D721Med (cell line): ENCODE data around the gene SPSB3.

Experiments used
- DNase-seq: peaks from one replicate; pipeline ENCODE4 v3.0.0; 2011; ENCODE audit warnings: low spot score; ENCODE audit not compliant: insufficient read length
- FAIRE-seq: peaks from 2 replicates; lab custom pipeline; 2011; peaks lifted over from hg19 to GRCh38; lab: Jason Lieb, UNC
- TF ChIP-seq, protein P1 (sequence below): IDR thresholded peaks from 2 replicates; pipeline ENCODE4 v1.5.1; 2012; ENCODE audit warnings: mild to moderate bottlenecking, control low read depth; ENCODE audit not compliant: insufficient read depth; ENCODE audit errors: missing control alignments

SPSB3 gene

DNA sequence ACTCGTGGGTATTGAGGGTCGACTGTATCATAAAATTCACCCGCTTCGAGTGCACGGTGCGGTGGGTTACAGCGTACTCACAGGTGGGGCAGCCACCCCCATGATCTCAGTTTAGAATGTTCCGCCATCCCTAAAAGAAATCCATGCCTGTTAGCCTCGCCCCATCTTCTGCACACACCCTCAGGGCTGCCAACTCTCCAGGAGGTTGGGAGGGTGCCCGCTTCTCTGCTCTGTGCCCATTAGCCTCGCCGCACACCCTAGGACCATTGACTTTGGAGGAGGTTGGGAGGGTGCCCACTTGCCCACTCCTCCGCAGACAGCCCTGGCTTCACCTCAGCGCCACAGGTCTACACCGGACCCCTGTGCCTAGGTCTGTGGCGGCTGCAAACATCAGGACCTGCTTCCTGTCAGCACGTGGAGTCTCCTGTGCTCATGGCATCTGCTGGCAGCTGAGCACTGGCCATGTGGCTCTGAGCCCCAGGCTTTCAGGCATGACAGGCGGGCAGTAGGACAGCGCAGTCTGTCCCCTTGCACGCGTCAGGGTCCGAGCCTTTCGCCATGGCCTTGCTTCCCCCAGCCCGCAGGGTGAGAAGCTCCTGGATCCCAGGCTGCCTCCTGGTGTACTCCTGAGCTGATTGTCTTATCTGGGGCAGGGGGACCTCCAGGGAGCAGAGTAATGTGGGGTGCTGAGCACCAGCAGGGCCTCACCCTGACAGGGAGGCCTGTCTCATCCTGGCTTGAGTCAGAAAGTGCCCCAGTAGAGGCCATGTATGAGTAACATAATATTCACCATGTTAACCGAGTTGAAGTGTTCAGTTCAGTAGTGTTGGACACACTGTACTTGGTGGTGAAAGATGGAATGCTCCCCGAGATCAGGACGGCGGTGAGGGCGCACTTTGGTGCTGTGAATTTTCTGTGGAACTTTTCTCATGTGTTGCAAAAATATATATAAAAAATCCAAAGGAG lies 32.9 kb downstream of the SPSB3 start:
- FAIRE-seq (no peak), DNase-seq (no peak)

DNA sequence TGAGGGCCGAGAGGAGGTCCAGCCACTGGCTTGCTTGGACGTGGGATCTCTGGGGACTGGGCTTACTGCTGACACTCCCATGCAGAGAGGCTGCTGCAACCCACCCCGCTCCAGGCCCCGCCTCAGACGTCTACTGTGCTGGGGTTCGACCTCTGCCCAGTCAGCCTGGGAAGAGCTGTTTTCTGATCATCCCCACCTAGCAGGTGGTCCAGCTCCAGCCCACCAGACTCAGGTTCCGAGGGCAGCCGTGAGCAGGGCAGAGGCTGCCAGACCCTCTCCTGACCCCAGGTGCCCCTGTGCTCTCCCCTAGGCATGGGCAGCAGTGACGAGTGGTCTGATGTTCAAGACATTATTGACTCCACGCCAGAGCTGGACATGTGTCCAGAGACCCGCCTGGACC lies 34.4 kb downstream of the SPSB3 start:
- FAIRE-seq (no peak), DNase-seq (no peak)
- TF ChIP-seq, protein P1, sequence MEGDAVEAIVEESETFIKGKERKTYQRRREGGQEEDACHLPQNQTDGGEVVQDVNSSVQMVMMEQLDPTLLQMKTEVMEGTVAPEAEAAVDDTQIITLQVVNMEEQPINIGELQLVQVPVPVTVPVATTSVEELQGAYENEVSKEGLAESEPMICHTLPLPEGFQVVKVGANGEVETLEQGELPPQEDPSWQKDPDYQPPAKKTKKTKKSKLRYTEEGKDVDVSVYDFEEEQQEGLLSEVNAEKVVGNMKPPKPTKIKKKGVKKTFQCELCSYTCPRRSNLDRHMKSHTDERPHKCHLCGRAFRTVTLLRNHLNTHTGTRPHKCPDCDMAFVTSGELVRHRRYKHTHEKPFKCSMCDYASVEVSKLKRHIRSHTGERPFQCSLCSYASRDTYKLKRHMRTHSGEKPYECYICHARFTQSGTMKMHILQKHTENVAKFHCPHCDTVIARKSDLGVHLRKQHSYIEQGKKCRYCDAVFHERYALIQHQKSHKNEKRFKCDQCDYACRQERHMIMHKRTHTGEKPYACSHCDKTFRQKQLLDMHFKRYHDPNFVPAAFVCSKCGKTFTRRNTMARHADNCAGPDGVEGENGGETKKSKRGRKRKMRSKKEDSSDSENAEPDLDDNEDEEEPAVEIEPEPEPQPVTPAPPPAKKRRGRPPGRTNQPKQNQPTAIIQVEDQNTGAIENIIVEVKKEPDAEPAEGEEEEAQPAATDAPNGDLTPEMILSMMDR = no peak

More for the DNA sequence above, 32.9 kb downstream of the SPSB3 start:
- TF ChIP-seq, protein P1 = no peak

DNA sequence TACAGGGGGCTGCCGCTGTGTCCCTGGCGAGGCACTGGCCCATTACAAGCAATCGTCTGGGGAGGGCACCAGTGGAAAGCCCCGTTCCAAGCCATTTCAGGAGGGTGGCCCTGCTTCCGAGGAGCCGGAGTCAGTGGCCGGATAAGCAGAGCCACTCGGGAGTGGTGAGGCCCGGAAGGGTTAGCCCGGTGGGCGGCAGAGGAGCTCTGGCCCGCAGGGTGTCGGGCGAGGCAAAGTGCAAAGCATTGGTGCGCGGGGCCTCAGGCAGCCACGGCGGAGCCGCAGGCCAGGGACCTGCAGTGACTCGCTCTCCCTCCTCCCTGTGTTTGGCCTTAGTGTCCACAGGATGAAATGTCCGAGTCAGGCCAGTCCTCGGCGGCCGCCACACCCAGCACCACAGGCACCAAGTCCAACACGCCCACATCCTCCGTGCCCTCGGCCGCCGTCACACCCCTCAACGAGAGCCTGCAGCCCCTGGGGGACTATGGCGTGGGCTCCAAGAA lies 35.6 kb downstream of the SPSB3 start:
- TF ChIP-seq, protein P1 = no peak
- DNase-seq (no peak), FAIRE-seq (no peak)

DNA sequence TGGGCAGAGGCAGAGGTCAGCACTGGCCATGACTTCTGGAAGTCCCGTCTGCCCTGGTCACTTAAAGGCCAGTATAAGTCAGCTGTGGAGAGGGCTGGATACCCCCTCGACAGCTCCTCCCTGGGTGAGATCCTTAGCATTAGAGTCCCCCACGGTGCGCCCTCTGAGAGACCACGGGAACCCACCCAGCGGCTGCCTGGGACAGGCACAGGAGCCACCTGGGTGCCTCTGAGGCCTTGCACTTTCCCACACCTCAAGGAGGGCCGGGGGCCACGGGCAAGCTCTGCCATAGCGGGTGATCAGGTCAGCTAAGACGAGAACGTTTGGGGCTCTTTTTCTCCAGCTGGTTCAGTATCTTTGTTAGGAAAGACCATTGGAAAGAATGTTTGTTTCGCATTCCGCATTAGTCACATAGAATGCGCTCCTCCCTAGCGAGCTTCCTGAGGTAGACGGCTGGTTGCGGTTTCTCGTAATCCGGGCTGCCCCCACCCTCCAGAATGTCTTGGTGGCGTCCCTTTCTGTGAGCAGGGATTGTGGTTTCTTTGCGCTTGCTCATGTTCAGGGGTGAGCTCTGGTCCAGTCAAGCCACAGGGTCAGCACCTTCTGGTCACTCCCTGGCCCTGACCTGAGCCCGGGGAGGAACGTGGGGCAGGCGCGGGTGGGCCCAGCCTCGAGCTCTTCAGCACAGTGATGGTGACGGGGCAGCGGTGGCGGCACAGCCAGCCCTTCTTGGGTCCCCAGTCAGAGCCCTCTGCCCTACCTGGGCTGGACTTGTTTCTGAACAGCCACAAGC lies 36.3 kb downstream of the SPSB3 start:
- no peak for DNase-seq

DNA sequence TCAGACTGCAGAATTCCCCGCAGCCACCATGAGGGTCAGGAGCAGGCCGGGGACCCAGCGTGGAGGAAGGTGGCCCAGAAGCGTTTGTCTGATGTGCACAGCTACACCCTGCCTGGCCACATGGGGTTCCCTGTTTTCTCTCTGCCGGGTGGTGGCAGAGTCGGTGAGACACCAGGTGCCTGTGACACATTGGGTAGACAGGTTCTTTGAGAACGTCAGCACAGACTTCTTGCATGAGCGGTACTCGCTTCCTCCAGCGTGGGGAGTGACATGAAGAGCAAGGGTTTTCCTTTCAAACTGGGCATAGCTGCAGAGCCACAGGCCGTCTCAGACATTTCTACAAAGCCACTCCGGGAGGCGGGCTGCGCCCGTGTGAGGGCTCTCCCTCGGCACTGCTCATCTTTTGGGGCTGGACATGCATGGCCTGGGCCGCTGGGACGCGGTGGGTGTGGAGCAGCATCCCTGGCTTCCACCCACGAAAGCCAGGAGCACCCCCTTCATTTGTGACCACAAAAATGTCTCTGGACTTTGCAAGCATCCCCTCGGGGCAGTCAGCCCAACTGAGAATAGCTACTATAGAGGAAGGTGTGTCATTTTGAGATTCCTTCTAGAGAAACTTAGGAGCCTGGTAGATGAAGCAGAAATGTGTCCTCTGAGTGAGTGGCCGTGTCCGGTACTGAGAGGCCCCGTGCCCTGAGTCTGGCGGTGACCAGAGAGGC lies 37.0 kb downstream of the SPSB3 start:
- TF ChIP-seq, protein P1 = no peak
- DNase-seq = no peak
- no peak for FAIRE-seq

More for the DNA sequence above, 36.3 kb downstream of the SPSB3 start:
- TF ChIP-seq, protein P1 = no peak
- no peak for FAIRE-seq

DNA sequence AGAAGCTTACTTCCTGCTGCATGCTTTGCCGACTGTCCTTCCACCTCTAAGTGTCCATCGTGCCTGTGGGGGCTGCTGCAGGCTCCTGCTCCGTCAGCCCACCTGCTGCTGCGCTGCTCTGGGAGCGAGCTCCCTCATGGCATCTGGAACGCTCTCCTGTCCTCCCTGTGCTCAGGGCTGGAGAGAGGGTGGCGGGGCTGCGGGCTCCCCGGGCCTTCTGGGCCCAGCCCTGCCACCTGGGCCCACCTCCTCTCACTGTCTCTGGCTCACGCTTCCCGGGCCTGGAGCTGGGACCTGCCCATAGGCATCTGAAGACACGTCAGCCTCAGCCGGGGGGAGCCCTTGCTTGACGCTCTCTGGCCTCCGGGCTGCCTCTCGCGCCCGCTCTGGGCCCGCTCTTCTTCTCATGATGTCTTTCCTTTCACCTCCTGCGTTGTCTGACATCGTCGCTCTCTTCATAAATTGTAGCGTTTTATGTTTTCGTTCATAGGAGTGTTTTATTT lies 38.0 kb downstream of the SPSB3 start:
- FAIRE-seq = no peak
- TF ChIP-seq, protein P1 = no peak
- DNase-seq = no peak
